HepG2 (cell line): ENCODE results near the gene MEG3. TPM values are rescaled to one million over a fixed set of nuclear protein-coding genes. Genes with fewer than 3 reads are reported as not detected.

Source experiments
- CENPT ChIP-seq: sonication (generic); formaldehyde crosslinking; IDR thresholded peaks from 2 replicates; pipeline ENCODE4 v1.8.0; 2022; ENCODE audit warnings: low read depth, mild to moderate bottlenecking, moderate library complexity, missing genetic modification reagents
- CHD2 ChIP-seq: IDR thresholded peaks from 2 replicates; pipeline ENCODE4 v1.6.1; 2011; ENCODE audit warnings: low read depth, low read length, improper control_type of control experiment
- HNF4G ChIP-seq, 2 experiments: sonication (generic) in 1 of 2; formaldehyde crosslinking in 1 of 2; IDR thresholded peaks; 2 replicates each; pipeline versions ENCODE4 v1.4.0 to v1.6.1; 2011 to 2020; ENCODE audit warnings: borderline replicate concordance in 2 of 2, low read depth in 2 of 2, mild to moderate bottlenecking in 2 of 2, low read length in 1 of 2, missing genetic modification reagents in 1 of 2, moderate library complexity in 1 of 2
- KDM1A ChIP-seq: IDR thresholded peaks from 2 replicates; pipeline ENCODE4 v1.6.1; 2016; ENCODE audit warnings: missing compliant biosample characterization
- NFE2 ChIP-seq: sonication (generic); formaldehyde crosslinking; IDR thresholded peaks from 2 replicates; pipeline ENCODE4 v1.4.0; 2020; ENCODE audit warnings: missing genetic modification reagents
- PRMT3 ChIP-seq: sonication (generic); formaldehyde crosslinking; IDR thresholded peaks from 2 replicates; pipeline ENCODE4 v1.8.1; 2022; ENCODE audit warnings: low read depth, mild to moderate bottlenecking, moderate library complexity, missing genetic modification reagents, borderline replicate concordance
- SAFB2 ChIP-seq: sonication (generic); formaldehyde crosslinking; IDR thresholded peaks from 2 replicates; pipeline ENCODE4 v1.5.1; 2020; ENCODE audit warnings: missing genetic modification reagents, low read depth, mild to moderate bottlenecking, borderline replicate concordance
- TBX2 ChIP-seq: sonication (generic); formaldehyde crosslinking; IDR thresholded peaks from 2 replicates; pipeline ENCODE4 v1.5.0; 2020; ENCODE audit warnings: missing genetic modification reagents, mild to moderate bottlenecking, borderline replicate concordance
- TEF ChIP-seq: sonication (generic); formaldehyde crosslinking; IDR thresholded peaks from 2 replicates; pipeline ENCODE4 v1.5.0; 2020; ENCODE audit warnings: missing genetic modification reagents
- THAP9 ChIP-seq: sonication (generic); formaldehyde crosslinking; IDR thresholded peaks from 2 replicates; pipeline ENCODE4; 2020; ENCODE audit warnings: missing genetic modification reagents, mild to moderate bottlenecking, borderline replicate concordance
- ZBTB10 ChIP-seq: sonication (generic); formaldehyde crosslinking; IDR thresholded peaks from 2 replicates; pipeline ENCODE4 v1.4.0; 2020; ENCODE audit warnings: missing genetic modification reagents, borderline replicate concordance
- ZNF280B ChIP-seq: sonication (generic); formaldehyde crosslinking; IDR thresholded peaks from 2 replicates; pipeline ENCODE4 v1.5.0; 2020; ENCODE audit warnings: missing genetic modification reagents, mild to moderate bottlenecking, borderline replicate concordance
- ZNF552 ChIP-seq: sonication (generic); formaldehyde crosslinking; IDR thresholded peaks from 2 replicates; pipeline ENCODE4 v1.9.0; 2022; ENCODE audit warnings: missing genetic modification reagents, mild to moderate bottlenecking, borderline replicate concordance
- ZNF558 ChIP-seq: sonication (generic); formaldehyde crosslinking; IDR thresholded peaks from 2 replicates; pipeline ENCODE4 v1.9.0; 2022; ENCODE audit warnings: mild to moderate bottlenecking, missing genetic modification reagents, borderline replicate concordance
- ZNF672 ChIP-seq: sonication (generic); formaldehyde crosslinking; IDR thresholded peaks from 2 replicates; pipeline ENCODE4 v1.8.1; 2022; ENCODE audit warnings: missing genetic modification reagents
- ZNF782 ChIP-seq: sonication (generic); formaldehyde crosslinking; IDR thresholded peaks from 2 replicates; pipeline ENCODE4 v1.4.0; 2020; ENCODE audit warnings: missing genetic modification reagents, mild to moderate bottlenecking, borderline replicate concordance
- polyA plus RNA-seq, 8 experiments: library from polyadenylated mRNA; depleted of rRNA in 3 of 8; stranded (reverse) in 7 of 8; unstranded in 1 of 8; fragments of >200 nt; fragmentation: Illumina TruSeq in 4 of 8; extraction: Trizol in 4 of 8; gene quantifications; 2 replicates each; pipeline versions ENCODE4 v1.2.1 to v1.2.3, GENCODE V29; 2011 to 2016; ENCODE audit warnings: low read depth in 4 of 8, missing spikeins in 1 of 8, mixed read lengths in 1 of 8; ENCODE audit not compliant: insufficient read depth in 1 of 8
- total RNA-seq, 5 experiments: library from RNA; depleted of rRNA; stranded (reverse); fragments of >200 nt; fragmentation: Illumina TruSeq; extraction: Trizol; gene quantifications; 2 replicates each; pipeline ENCODE4 v1.2.3, GENCODE V29; 2016; ENCODE audit warnings: low read depth in 1 of 5

The MEG3 gene
- total and polyA plus RNA-seq, 2 of the 13 experiments (the other 11 are each of a cell fraction or from before 2014, with no cell fraction given) = 0.17 TPM; not detected in 1

- no peak for TF ChIP-seq SAFB2 (CRISPR knock-in tag)
- no peak for TF ChIP-seq ZNF672 (CRISPR knock-in tag)
- TF ChIP-seq TEF = no peak
- no peak for TF ChIP-seq THAP9 (CRISPR knock-in tag)
- no peak for TF ChIP-seq ZNF782 (CRISPR knock-in tag)
- no peak for TF ChIP-seq NFE2 (CRISPR knock-in tag)
- no peak for TF ChIP-seq KDM1A (CRISPR knock-in tag)
- no peak for TF ChIP-seq HNF4G (IDR thresholded peaks at IDR 0.05; ENCODE audit: borderline replicate concordance, low read depth, low read length)
- no peak for TF ChIP-seq HNF4G (CRISPR knock-in tag; IDR thresholded peaks at IDR 0.05; ENCODE audit: borderline replicate concordance, low read depth)
- TF ChIP-seq ZBTB10 (CRISPR knock-in tag) = no peak
- no peak for TF ChIP-seq CENPT (CRISPR knock-in tag)
- no peak for TF ChIP-seq CHD2
- no peak for TF ChIP-seq ZNF280B
- no peak for TF ChIP-seq TBX2
- no peak for TF ChIP-seq ZNF552 (CRISPR knock-in tag)
- TF ChIP-seq PRMT3 (CRISPR knock-in tag) = no peak
- no peak for TF ChIP-seq ZNF558
These were observed 3.9 kb upstream of the MEG3 start (continued) for GRCh38 chr14:100822013-100822412.
